ENCODE data around the gene DOK7.

- TF ChIP-seq ZFP30 (CRISPR knock-in tag; IDR thresholded peaks at IDR 0.05) (no peak), POU6F1 (CRISPR knock-in tag; IDR thresholded peaks at IDR 0.05; ENCODE audit: borderline replicate concordance, low read depth) (no peak), PPARA (CRISPR knock-in tag; IDR thresholded peaks at IDR 0.05; ENCODE audit: borderline replicate concordance) (no peak), OSR1 (CRISPR knock-in tag; IDR thresholded peaks at IDR 0.05) (no peak), TSHZ2 (CRISPR knock-in tag; IDR thresholded peaks at IDR 0.05) (no peak), CSRNP3 (CRISPR knock-in tag; IDR thresholded peaks at IDR 0.05) (no peak)
These were observed 22.1 kb upstream of the DOK7 start for GRCh38 chr4:3440979-3441500.
